GM21619 (cell line): ENCODE results near the gene CTNNA2.

Source experiments
- ATAC-seq: cut with Tn5 transposase; IDR thresholded peaks from one replicate; pipeline ENCODE4 v1.9.1; 2021; ENCODE audit not compliant: unreplicated experiment

Gene CTNNA2

DNA sequence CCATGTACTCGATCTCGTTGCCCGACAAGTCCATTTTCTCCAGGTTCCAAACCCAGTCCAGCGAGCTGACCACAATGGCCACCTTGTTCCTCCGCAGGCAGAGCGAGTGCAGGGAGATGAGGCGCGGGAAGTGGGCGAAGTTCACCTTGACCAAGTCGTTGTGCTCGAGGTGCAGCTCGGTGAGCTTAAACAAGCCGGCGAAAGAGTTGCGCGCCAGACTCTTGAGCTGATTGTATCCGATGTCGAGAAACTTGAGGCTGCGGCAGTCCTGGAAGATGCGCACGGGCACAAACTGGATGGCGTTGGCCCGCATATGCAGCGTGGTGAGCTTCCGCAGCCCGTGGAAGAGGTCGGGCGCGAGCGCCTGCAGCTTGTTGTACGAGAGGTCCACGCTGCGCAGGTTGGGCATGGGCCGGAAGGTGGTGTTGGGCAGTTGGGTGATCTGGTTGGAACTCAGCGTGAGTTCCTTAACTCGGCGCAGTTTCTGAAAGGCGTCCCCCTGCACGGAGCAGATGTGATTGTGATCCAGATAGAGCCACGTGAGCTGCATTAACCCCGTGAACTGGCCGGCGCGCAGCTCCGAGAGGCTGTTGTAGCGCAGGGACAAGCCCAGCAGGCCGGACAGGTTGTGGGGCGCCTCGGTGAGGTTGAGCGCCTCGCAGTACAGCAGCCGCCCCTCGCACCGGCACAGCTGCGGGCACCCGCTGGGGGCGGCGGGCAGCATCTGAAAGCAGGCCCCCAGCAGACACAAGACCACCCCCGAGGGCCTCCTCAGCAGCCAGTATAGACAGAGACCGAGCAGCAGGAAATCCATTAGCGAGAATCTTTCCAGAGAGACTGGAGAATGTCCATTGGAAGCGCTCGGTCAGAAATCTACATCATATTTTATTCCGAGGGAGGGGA lies 790.4 kb downstream of the CTNNA2 start:
- no peak for ATAC-seq

DNA sequence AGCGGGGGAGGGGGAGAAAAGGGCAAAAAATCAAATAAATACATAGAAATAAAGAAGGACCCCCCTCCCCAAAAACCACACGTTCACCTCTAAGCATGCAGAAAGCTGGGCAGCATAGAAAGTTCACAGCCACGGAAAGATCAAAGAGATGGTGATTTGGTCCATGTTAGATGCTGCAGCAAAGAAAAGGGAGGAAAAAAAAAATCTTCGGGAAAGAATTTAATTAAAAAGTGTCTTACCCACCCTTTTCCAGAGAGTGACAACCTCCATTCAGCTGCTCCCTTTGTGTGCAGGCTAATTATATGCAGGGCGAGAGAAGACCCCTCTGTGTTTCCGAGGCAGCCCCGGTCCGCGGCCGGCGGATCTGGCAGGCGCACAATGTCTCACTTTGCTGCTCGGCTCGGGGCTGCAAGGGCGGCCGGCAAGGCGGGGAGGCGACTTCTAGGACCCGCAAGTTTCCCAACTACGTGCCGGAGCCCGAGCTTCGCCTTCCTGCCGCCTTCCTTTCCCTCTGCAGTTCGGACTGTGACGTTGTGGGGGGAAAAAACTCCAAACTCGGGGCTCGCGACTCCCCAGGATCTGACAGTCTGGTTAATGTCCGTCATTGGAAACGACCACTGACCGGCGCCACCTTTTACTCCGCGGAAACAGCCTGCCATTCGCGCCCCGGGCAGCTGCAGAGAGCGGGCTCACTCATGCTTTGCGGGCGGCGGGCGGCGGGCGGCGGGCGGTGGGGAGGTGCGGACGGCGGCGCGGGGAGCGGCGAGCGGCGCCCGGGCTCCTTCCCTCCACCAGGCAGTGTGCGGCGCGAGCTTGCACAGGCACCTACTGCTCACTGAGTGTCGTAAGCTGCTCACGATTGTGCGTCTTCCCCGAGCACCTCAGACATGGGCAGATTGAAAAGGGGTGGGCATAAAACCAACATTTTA lies 791.3 kb downstream of the CTNNA2 start, which contains the start of gene LRRTM1:
Gene LRRTM1 (minus strand): TSS at position 844 of the 929 bp plus-strand sequence. CDS start 933 bp downstream, outside the sequence.
- no peak for ATAC-seq

DNA sequence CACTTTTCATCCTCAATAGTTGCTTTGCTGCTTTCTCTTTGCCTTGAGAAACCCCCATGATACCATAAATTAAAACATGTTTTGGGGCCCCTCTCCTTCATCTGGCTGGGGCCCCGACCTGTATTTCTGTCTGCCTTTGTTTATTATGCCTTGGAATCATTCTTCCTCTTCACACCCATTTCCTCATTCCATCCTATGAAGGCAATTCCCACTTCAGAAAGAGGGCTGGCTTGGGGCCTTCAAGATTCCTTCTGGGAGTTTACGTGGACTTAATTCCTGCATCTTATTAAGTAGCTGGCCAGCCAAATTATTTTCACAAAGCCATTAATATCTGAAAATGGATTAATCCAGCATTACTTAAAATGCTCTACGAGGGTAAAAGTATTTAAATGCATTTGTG lies 798.5 kb downstream of the CTNNA2 start:
- no peak for ATAC-seq

GRCh38 chr2:80312282-80312839 lies 799.5 kb downstream of the CTNNA2 start:
- no peak for ATAC-seq

- no peak for ATAC-seq
Observed at GRCh38 chr2:80322311-80322920, 809.6 kb downstream of the CTNNA2 start.

GRCh38 chr2:80322958-80323357 lies 810.1 kb downstream of the CTNNA2 start:
- ATAC-seq, result no peak

GRCh38 chr2:80323610-80324009 lies 810.8 kb downstream of the CTNNA2 start:
- no peak for ATAC-seq

- no peak for ATAC-seq
Observed at GRCh38 chr2:80324525-80324924, 811.7 kb downstream of the CTNNA2 start.

DNA sequence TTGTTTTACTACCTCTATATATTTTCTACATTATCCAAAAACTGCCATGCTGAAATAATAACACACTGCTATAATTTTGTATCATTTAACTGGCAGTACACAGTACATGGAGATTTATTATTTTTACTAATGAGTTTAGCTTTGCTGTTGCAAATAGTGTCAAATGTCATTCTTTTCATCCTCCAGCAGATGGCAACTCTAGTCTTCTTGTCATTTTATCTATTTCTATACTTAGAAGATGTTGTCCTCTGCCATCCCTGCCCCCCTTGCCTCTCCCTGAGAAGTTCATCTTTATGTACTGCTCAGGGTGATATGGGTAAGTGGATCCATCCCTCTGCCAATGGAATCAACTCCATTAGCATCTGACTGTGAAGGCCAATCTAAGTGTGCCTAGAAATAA lies 813.4 kb downstream of the CTNNA2 start:
- ATAC-seq, result no peak

DNA sequence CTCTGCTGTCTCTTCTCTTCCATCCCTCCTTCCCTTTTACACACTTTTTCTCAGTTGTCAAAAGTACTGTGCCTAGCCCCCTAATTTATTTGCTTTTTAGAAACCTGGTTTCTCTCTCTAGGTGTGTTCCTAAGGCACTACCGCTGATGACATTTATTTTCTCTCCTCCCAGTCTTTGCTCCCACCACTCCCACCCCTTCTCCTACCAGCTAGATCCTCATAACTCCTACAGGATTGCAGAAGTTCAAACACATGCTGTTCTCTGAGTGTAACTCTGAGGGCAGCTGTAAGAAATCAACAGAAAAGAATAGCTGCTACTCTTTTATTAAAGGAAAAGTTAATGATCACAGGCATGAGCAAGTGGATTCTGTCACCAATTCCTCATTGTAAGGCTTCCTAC lies 814.0 kb downstream of the CTNNA2 start:
- ATAC-seq, result no peak

- ATAC-seq, result no peak
Observed at GRCh38 chr2:80328159-80328571, 815.3 kb downstream of the CTNNA2 start.

GRCh38 chr2:80329491-80329890 lies 816.6 kb downstream of the CTNNA2 start:
- no peak for ATAC-seq

DNA sequence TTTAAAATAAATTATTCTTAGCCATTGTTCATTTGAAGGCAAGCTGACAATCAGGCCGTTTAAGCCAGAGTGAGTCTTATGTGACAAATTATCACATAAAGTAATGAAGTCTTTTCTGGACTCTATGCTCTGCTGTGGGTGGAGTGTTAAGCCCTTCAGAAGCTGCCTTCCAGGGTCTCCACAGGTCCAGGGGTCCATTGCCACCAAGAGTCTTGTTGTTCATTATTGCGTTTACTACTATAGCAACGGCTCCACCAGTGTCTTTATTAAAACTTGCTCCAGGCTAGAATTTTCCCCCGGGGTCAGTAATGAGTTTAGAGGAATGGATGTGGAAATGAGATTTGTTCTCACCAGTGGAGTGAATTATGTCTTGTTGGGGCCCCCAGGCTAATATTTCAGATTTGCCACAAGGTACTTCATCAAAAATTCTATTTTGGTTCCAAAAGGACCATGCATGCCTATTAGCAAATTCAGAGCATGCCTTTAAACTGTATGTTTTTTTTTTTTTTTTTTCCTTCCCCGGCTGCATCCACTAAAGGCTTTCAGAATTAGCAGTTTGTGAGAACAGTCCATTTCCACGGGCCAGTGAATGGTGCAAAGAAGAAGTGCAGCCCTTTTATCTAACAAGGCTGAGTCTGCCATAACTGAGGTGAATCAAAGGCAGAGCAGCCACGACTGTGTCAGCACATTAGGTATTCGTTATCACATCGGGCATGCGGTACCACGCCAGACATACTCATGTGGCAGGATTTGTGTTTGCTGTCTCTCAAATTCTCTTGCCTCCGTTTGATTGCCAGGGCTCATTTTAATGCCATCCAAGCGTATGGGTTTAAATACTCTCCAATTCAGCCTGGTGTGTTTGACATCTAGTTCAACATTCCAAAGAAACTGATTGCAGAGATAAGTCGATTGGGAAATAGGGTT lies 817.9 kb downstream of the CTNNA2 start:
- no peak for ATAC-seq

DNA sequence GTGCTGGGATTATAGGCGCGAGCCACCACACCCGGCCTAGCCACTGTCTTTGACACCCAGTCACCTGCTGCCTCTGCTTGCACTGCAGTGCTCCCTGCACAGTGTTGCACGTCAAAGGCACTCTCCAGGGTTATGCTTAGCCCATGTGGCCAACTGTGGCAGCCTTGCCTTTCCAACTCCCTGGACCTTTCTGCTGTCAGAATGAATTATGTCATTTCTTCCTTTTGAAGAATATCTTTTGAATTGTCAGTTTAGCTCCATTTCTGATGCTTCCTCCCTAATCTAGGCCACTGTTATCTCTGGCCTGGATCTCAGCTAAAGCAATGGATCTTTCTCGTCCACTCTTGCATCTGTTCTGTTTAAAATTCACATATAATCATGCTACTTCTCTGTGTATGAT lies 821.0 kb downstream of the CTNNA2 start:
- ATAC-seq, result no peak

DNA sequence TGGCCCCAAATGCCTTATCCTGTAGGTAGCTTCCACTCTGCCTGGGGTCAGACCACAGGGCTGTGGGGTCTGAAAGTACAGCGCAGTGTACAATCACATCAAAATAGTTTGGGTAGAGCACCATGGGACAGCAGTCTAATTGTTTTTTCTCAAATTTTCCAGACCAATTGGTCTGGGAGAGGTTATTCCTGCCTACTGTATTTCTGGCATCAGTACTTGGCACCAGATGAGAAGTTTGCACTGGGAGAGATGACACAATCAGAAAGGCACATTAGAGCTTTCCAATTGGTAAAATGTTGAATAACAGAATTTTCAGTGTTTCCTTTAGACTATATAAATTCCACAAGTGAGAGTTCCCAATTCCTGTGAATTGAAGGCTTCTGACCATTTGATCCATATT lies 822.6 kb downstream of the CTNNA2 start:
- no peak for ATAC-seq

- no peak for ATAC-seq
Observed at GRCh38 chr2:80338794-80339193, 825.9 kb downstream of the CTNNA2 start.

GRCh38 chr2:80340022-80340421 lies 827.2 kb downstream of the CTNNA2 start:
- ATAC-seq, result no peak

GRCh38 chr2:80348078-80348477 lies 835.2 kb downstream of the CTNNA2 start:
- ATAC-seq, result no peak

DNA sequence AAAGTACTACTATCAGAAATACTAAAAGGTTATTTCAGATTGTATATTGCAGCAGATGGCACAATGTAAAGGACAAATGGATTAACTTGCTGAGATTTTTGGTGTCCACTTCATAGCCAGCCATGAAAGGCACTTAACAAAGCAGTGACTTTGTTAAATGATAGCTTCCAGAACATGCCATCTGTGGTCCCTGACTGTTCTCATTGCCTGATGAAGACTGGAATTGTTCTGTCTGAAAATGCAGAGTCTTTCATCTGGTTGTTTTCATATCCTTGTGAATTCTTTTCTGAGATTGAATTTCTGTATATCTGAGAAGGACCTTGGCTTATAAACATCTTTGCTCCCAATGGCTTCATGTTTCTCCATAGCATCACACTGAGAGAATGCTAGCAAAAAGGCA lies 836.1 kb downstream of the CTNNA2 start:
- no peak for ATAC-seq

DNA sequence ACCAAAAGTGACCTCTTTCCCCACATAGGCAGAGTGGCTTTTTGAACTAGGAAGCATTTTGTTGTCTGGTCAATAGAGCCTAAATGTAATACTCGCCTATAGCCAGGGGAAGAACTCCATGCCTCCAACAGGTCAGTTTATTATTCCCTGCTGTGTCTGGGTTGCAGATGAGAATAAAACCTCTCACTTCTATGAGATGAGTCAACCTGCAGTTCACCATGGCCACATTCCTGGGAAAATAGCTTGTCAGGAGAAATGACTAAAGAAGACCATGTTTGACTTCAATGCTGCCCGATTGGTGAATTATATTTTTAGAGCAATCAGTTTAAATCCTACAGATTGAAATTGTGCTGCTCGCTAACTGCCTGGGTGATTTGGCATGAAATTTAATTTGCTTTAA lies 838.4 kb downstream of the CTNNA2 start:
- no peak for ATAC-seq
